ENCODE measurements around the gene TUBAL3.

Gene TUBAL3

DNA sequence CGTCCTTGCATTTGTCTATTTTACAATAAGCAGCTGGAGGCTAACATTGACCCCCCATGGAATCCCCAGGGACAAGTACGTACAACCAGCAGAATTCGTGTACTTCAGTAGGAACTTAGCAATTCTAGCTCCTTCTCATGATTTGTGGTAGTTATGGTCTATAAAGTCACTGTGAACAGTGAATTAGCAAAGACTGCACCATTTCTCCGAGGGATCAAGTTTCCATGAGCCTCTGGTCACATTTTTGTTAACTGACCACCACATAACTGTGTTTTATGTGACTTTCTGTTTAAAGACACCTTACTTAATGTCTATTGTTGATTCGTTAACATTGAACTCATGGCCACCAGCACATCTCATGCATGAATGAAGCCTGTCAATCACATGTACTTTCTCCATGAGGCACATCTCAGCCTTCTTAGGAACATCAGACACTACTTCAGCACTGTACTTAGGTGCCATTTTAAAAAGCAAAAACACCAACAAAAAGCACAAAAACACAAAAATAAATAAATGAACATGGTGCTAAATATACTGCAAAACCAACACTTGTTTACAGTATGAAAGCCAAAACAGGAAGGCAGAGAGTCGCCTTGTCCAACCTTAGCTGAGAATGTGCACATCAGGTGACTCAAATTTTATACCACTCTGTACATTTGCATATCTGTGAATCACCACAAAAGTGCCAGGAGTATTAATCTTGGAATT is 48.9 kb downstream of the TUBAL3 start:
- DNase-seq (ENCODE audit: low read depth, low spot score), result no peak
- H3K4me3 ChIP-seq (ENCODE audit: low read length), result no peak overlapping the region

- H3K4me3 ChIP-seq (ENCODE audit: low read length), result no peak overlapping the region
- no peak for DNase-seq (ENCODE audit: low read depth, low spot score)
These were observed 50.6 kb downstream of the TUBAL3 start for GRCh38 chr10:5354068-5354467.

GRCh38 chr10:5349362-5349761 is 55.3 kb downstream of the TUBAL3 start:
- no peak overlapping the region for H3K4me3 ChIP-seq (ENCODE audit: low read length)
- DNase-seq (ENCODE audit: low read depth, low spot score), result no peak

DNA sequence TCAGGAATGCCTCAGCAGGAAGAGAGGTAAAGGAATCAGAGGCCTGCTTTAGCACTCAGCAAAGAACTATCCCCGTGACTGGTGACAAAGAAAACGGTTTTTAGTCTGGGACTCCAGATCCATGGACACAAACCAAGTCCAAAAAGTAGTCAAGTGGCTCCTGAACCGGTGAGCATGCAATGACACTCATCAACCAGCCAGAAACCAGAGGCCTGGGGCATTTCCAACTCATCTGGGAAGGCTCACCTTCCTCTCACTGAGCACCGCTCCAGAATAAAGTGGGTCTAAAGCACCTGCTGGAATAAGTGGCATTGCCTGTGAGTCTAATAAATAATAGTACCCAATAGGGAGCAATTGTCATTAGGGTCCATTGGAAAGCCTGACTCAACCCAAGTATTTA is 57.7 kb downstream of the TUBAL3 start:
- no peak overlapping the region for H3K4me3 ChIP-seq (ENCODE audit: low read length)
- no peak for DNase-seq (ENCODE audit: low read depth, low spot score)

DNA sequence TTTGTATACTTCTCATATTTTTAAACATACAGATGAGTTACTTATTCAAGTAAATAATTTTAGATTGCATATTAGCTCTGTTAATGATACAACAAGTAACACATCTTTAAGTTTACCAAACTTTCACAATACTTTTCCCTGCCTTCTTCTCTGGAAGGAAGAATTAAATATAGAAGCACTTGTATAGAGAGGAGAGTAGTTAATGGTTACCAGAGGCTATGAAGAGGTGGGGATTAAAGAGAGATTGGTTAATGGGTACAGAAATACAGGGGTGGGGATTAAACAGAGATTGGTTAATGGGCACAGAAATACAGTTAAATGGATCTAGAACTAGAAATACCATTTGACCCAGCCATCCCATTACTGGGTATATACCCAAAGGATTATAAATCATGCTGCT is 59.9 kb downstream of the TUBAL3 start:
- no peak overlapping the region for H3K4me3 ChIP-seq (ENCODE audit: low read length)
- DNase-seq (ENCODE audit: low read depth, low spot score), result no peak

GRCh38 chr10:5343979-5344378 is 60.6 kb downstream of the TUBAL3 start:
- DNase-seq (ENCODE audit: low read depth, low spot score), result no peak
- H3K4me3 ChIP-seq (ENCODE audit: low read length), result no peak overlapping the region

GRCh38 chr10:5343561-5343960 is 61.1 kb downstream of the TUBAL3 start:
- H3K4me3 ChIP-seq (ENCODE audit: low read length), result no peak overlapping the region
- no peak for DNase-seq (ENCODE audit: low read depth, low spot score)

Data from Jurkat, Clone E6-1 (cell line).